HG02938 (cell line): ENCODE results near the gene NEIL1.
"Not testable (repeated sequence)": the region's sequence is repeated elsewhere in the genome, so short reads cannot be mapped to it uniquely, and the experiment has no call there.

ENCODE experiments used
- ATAC-seq: cut with Tn5 transposase; IDR thresholded peaks from one replicate; pipeline ENCODE4 v1.9.1; 2021; ENCODE audit warnings: mild to moderate bottlenecking, moderate library complexity; ENCODE audit not compliant: unreplicated experiment

NEIL1 gene

DNA sequence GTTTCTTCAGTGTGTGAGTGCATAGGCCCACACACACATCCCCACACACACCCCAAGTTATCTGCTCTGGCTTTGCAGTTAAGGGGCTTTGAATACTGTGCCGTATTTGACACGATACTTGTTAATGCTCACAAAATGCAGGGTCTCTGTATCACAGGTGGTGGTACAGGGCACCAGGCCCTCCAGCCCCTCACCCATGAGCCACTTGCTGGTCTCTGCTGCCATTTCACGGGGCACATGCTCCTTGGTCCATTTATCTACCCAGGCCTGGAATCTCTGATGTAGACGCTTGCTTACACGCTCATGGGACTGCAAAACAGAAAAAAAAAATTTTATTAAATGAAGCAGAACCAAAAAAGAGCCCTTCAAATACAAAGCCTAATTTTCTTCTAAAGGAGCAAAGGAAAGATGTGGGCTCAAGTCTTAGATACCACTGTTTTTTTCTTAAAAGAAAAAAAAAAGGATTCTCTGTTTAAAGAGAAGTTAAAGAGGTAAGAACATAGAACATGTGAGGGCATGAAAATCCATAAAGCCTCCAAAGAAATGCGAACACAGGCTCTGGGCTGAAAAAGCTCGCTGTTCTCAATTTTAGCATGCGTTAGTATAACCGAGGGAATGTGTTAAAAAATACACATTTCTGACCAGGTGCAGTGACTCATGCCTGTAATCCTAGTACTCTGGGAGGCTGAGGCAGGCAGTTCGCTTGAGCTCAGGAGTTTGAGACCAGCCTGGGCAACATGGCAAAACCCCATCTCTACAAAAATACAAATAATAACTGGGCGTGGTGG is 25.3 kb downstream of the NEIL1 start:
- no peak for ATAC-seq

- no peak for ATAC-seq
Measured at GRCh38 chr15:75380773-75381172, 33.9 kb downstream of the NEIL1 start.

DNA sequence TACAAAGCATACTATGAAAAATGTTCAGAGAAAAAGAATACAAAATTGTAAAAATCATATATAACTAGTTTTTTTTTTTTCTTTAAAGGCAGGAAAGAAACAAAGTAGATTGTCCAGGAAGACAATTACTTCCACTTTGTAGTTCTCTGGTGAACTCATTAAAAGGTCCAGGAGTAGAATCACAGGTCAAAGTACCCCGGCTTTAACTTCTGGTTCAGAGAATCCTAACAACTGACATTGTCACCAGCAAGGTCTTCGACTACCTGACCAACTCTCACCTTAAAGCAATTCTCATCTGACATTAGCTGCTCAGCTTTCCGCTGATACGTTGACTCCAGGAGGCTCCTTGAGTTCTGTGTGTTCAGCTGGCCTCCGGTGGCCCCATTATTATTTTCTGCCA is 37.1 kb downstream of the NEIL1 start:
- not testable (repeated sequence) for ATAC-seq

GRCh38 chr15:75389791-75390382 is 43.0 kb downstream of the NEIL1 start:
- ATAC-seq: no peak

DNA sequence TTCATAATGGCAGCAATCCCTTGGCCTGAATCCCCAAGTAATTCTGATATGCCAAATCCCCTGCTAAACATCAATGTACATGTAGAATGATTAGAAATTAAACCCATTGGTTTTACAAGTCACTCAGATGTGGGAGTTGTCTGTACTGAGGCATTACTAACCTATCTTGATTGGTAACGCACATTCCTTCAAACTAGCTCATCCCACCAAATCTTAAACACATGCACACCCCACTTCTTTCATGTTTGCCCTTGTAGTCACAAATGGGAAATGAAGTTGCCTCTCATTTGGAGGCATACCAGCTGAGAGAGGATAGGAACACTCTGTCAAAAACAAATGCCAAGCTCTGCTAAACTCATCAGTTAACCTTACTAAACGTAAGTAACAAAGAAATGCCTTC is 50.7 kb downstream of the NEIL1 start:
- ATAC-seq: no peak

DNA sequence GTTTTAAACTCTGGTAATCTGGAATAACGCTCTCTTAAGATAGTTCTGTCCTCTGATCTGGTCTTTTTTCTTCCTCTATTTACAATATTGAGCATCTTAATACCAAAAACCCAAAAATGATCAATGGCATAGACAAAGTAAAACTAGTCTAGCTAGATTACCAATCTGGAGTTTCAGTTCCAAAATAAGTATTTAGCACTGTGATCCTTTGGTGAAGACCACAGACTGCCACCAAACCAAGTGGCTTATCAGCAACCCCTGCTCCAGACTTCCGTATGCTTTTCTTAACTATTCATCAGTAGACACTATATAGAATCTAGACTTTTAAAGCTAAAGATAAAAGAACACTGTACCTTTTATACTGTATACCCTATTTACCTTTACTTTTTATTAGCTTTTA is 57.1 kb downstream of the NEIL1 start:
- no peak for ATAC-seq
